ENCODE results near the gene IARS2. TPM values are rescaled to one million over a fixed set of nuclear protein-coding genes. Genes with fewer than 3 reads are reported as not detected.

IARS2 gene
- total and polyA plus RNA-seq, 7 donors, result 44.1 to 92.6 (median 67.0) TPM

DNA sequence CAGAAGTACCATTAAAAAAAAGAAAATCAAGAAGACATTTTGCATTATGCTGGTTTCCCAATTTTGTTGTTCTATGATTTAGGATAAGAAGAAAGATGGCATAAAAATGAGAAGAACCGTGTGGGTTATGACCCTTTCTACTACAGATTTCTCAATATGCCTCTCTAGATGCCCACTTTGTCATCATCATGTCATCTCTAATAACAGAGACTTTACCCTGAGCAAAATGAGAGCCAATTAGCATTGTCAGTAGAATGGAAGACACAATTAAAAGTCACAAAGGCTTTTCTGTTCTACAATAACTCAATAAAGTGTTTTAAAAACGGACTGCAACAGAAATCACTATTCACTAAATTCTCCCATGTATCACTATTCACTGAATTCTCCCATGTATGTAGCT, 92.8 kb downstream of the IARS2 start:
- DNase-seq (no peak), ATAC-seq (no peak)
- TF ChIP-seq, protein P1, sequence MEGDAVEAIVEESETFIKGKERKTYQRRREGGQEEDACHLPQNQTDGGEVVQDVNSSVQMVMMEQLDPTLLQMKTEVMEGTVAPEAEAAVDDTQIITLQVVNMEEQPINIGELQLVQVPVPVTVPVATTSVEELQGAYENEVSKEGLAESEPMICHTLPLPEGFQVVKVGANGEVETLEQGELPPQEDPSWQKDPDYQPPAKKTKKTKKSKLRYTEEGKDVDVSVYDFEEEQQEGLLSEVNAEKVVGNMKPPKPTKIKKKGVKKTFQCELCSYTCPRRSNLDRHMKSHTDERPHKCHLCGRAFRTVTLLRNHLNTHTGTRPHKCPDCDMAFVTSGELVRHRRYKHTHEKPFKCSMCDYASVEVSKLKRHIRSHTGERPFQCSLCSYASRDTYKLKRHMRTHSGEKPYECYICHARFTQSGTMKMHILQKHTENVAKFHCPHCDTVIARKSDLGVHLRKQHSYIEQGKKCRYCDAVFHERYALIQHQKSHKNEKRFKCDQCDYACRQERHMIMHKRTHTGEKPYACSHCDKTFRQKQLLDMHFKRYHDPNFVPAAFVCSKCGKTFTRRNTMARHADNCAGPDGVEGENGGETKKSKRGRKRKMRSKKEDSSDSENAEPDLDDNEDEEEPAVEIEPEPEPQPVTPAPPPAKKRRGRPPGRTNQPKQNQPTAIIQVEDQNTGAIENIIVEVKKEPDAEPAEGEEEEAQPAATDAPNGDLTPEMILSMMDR (IDR thresholded peaks at IDR 0.05), result no peak
- intact Hi-C loops (cut with DNase I), result no loop called here
- Histone ChIP-seq H3K4me1 (no peaks in the 10 kb centered on the region), H3K27me3 (ENCODE audit: insufficient read depth in 3 of 3, low read length in 2 of 3) (no peaks in the 10 kb centered on the region), H3K9me3 (no peaks in the 10 kb centered on the region), H3K4me3 (no peak overlapping the region), H3K36me3 (ENCODE audit: insufficient read depth in 1 of 2, low read depth in 1 of 2) (peaks cover 0 to 96% of the 10 kb centered on the region in 2 donors), H3K27ac (no peak overlapping the region)
- 87 to 93% (median 91%) methylated on average over 2 of the region's 2 CpGs for WGBS, 3 donors

- no peaks in the 10 kb centered on the region for H3K27me3 ChIP-seq (ENCODE audit: insufficient read depth in 3 of 3, low read length in 2 of 3)
- H3K36me3 ChIP-seq (ENCODE audit: insufficient read depth in 1 of 2, low read depth in 1 of 2), result peaks cover 4 to 97% of the 10 kb centered on the region in 2 donors
- ATAC-seq (no peak), DNase-seq (no peak)
- 87 to 92% (median 89%) methylated on average over 2 of the region's 2 CpGs for WGBS, 3 donors
- intact Hi-C loops (cut with DNase I), result no loop called here
- TF ChIP-seq, protein P1 (IDR thresholded peaks at IDR 0.05), result no peak
- H3K27ac ChIP-seq, result no peak overlapping the region
- H3K9me3 ChIP-seq, result no peaks in the 10 kb centered on the region
- H3K4me1 ChIP-seq, result no peaks in the 10 kb centered on the region
- no peak overlapping the region for H3K4me3 ChIP-seq
Observed at GRCh38 chr1:220188538-220188937, 94.6 kb downstream of the IARS2 start.

DNA sequence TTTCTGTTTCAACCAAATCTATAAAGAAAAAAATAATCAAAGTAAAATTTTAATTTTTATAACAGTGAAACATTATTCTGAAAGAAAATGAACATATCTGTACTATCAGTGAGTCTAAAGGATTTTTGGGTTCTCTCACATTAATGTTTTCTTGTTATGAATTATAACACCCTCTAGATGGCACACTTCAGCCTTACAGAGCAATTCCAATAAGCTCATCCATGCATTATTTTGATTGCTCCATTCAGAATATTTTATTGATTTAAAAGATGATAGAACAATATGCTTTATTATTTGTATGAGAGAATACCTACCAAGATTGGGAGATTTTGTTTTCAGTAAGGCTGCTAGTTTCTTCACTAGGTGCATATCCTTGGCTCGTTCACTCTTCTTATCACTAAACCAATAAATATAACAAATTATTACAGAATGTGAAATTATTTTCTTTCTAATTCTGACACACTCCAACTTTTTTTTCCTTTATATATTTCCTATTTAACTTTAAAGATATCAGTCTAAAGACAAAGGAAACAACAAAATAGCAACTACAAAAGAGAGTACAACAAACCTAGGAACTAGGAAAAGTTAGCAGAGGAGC, 95.9 kb downstream of the IARS2 start:
- 97 to 100% (median 98%) methylated on average over 1 of the region's 1 CpG for WGBS, 3 donors
- Histone ChIP-seq H3K4me1 (no peaks in the 10 kb centered on the region), H3K27ac (no peak overlapping the region), H3K9me3 (no peaks in the 10 kb centered on the region), H3K36me3 (ENCODE audit: insufficient read depth in 1 of 2, low read depth in 1 of 2) (peaks cover 4 to 99% of the 10 kb centered on the region in 2 donors), H3K4me3 (no peak overlapping the region), H3K27me3 (ENCODE audit: insufficient read depth in 3 of 3, low read length in 2 of 3) (no peaks in the 10 kb centered on the region)
- TF ChIP-seq, protein P1 (IDR thresholded peaks at IDR 0.05), result peak; percentile 48
- ATAC-seq (no peak), DNase-seq (no peak)
- intact Hi-C loops (cut with DNase I), result no loop called here

- intact Hi-C loops (cut with DNase I), result no loop called here
- H3K36me3 ChIP-seq (ENCODE audit: insufficient read depth in 1 of 2, low read depth in 1 of 2), result peaks cover 4 to 81% of the 10 kb centered on the region in 2 donors
- no peaks in the 10 kb centered on the region for H3K27me3 ChIP-seq (ENCODE audit: insufficient read depth in 3 of 3, low read length in 2 of 3)
- H3K27ac ChIP-seq, result no peak overlapping the region
- ATAC-seq (no peak), DNase-seq (no peak)
- no peaks in the 10 kb centered on the region for H3K4me1 ChIP-seq
- TF ChIP-seq, protein P1 (IDR thresholded peaks at IDR 0.05), result no peak
- no peak overlapping the region for H3K4me3 ChIP-seq
- H3K9me3 ChIP-seq, result no peaks in the 10 kb centered on the region
Observed at GRCh38 chr1:220195701-220196100, 101.8 kb downstream of the IARS2 start.

Other genes starting within 250 kb of the IARS2 start
- gene SLC30A10, start 165.6 kb upstream of the IARS2 start, total RNA-seq, result not detected
- not detected for gene SLC30A10, start 165.6 kb upstream of the IARS2 start, polyA plus RNA-seq
- gene EPRS1, start 47.6 kb upstream of the IARS2 start, total RNA-seq, result 100 to 1,000 TPM in 1 of 4 donors, 10 to 100 TPM in 3; 79.5 to 118 (median 83.7) TPM
- 10 to 100 TPM; 40.5 to 67.6 (median 56.3) TPM for gene EPRS1, start 47.6 kb upstream of the IARS2 start, polyA plus RNA-seq
- gene BPNT1, start 4.3 kb upstream of the IARS2 start, total RNA-seq, result 10 to 100 TPM in 1 of 4 donors, 1 to 10 TPM in 3; 5.8 to 12.1 (median 7.2) TPM
- gene BPNT1, start 4.3 kb upstream of the IARS2 start, polyA plus RNA-seq, result 10 to 100 TPM in 2 of 3 donors, 1 to 10 TPM in 1; 5.9 to 12.3 (median 10.0) TPM
- gene RAB3GAP2, start 178.3 kb downstream of the IARS2 start, total RNA-seq, result 10 to 100 TPM; 17.0 to 28.6 (median 27.5) TPM
- gene RAB3GAP2, start 178.3 kb downstream of the IARS2 start, polyA plus RNA-seq, result 10 to 100 TPM in 1 of 3 donors, 1 to 10 TPM in 2; 5.8 to 18.6 (median 6.8) TPM

All from psoas muscle (tissue), 8 donors.